HepG2 (cell line): ENCODE data around the gene ZNF394. TPM values are rescaled to one million over a fixed set of nuclear protein-coding genes. Genes with fewer than 3 reads are reported as not detected.

Experiments used
- ATAC-seq: fragments of 200-7000 bp; cut with Tn5 transposase; 3 replicates; pipeline ENCODE4 v1.9.1; 2020; ENCODE audit warnings: mild to moderate bottlenecking, moderate library complexity
- BruUV-seq: library from RNA; stranded (reverse); fragments of 400-500 nt; replicated peaks from 2 replicates; lab custom pipeline; 2021; lab: Mats Ljungman, UMichigan
- CTCF ChIA-PET: fragments of 300-600 bp; formaldehyde crosslinking; extraction: SDS; loops from one replicate; lab custom pipeline; 2021; ENCODE audit warnings: low total read pairs, inconsistent platforms, low intra/inter-chr PET ratio; lab: Yijun Ruan, JAX
- POLR2A ChIA-PET: fragments of 350-600 bp; sonication (Branson Sonifier 250); formaldehyde crosslinking; loops from one replicate; lab custom pipeline; 2020; ENCODE audit warnings: antibody characterized with exemption, inconsistent platforms; lab: Yijun Ruan, JAX
- DNase-seq: peaks from one replicate; pipeline ENCODE4 v3.0.0-alpha.2; 2015; ENCODE audit warnings: low spot score
- FAIRE-seq: peaks from 3 replicates; lab custom pipeline; 2011; peaks lifted over from hg19 to GRCh38; lab: Jason Lieb, UNC
- H2AFZ ChIP-seq: one replicate; pipeline ENCODE4 v1.6.1; 2011; ENCODE audit warnings: low read length, inconsistent platforms
- H3K27ac ChIP-seq: fragments of 300-600 bp; 3 replicates; pipeline ENCODE4 v1.8.0; 2011; ENCODE audit warnings: mixed run types, mild to moderate bottlenecking, mixed read lengths, low read length, inconsistent platforms; ENCODE audit not compliant: insufficient read depth; ENCODE audit errors: extremely low read length
- H3K27me3 ChIP-seq, 2 experiments: fragments of 200-600 bp in 1 of 2; 2 replicates in 1 of 2; 3 replicates in 1 of 2; pipeline versions ENCODE4 v1.6.0 to v1.8.0; 2011; ENCODE audit warnings: low read length in 2 of 2, mild to moderate bottlenecking in 2 of 2, moderate library complexity in 2 of 2, inconsistent platforms in 1 of 2; ENCODE audit not compliant: insufficient read depth in 2 of 2, control insufficient read depth in 1 of 2
- H3K36me3 ChIP-seq, 2 experiments: fragments of 200-600 bp in 1 of 2; replicated peaks in 1 of 2; 2 replicates in 1 of 2; 3 replicates in 1 of 2; pipeline versions ENCODE4 v1.5.1 to v1.8.0; 2011; ENCODE audit warnings: low read length in 2 of 2, inconsistent platforms in 1 of 2; ENCODE audit not compliant: insufficient read depth in 2 of 2, control insufficient read depth in 1 of 2
- H3K4me1 ChIP-seq: 2 replicates; pipeline ENCODE4 v1.5.1; 2012; ENCODE audit warnings: low read length, inconsistent platforms; ENCODE audit not compliant: insufficient read depth
- H3K4me2 ChIP-seq: 2 replicates; pipeline ENCODE4 v1.6.0; 2011; ENCODE audit warnings: low read depth, low read length, inconsistent platforms
- H3K4me3 ChIP-seq, 3 experiments: fragments of 200-600 bp in 1 of 3; sonication (generic), shearing (Covaris generic) in 1 of 3; replicated peaks in 1 of 3; 2 replicates each; pipeline ENCODE4 v1.5.1; 2011 to 2016; ENCODE audit warnings: low read length in 3 of 3, inconsistent platforms in 2 of 3, low read depth in 2 of 3, mild to moderate bottlenecking in 2 of 3, control low read depth in 1 of 3, mixed read lengths in 1 of 3; ENCODE audit not compliant: insufficient read depth in 1 of 3
- H3K79me2 ChIP-seq: one replicate; pipeline ENCODE4 v1.6.1; 2011; ENCODE audit warnings: low read length, inconsistent platforms; ENCODE audit not compliant: insufficient read depth
- H3K9ac ChIP-seq: 2 replicates; pipeline ENCODE4 v1.6.0; 2011; ENCODE audit warnings: mild to moderate bottlenecking, low read depth, low read length, inconsistent platforms; ENCODE audit not compliant: insufficient read depth
- H3K9me3 ChIP-seq: 2 replicates; pipeline ENCODE4 v1.5.1; 2012; ENCODE audit warnings: mild to moderate bottlenecking, low read length
- H4K20me1 ChIP-seq: 2 replicates; pipeline ENCODE4 v1.6.0; 2011; ENCODE audit warnings: inconsistent platforms, mild to moderate bottlenecking, low read length, moderate library complexity; ENCODE audit not compliant: insufficient read depth
- FOXA3 ChIP-seq: IDR thresholded peaks from 2 replicates; pipeline ENCODE4 v1.6.1; 2016; ENCODE audit warnings: missing genetic modification reagents, missing compliant biosample characterization
- SMAD3 ChIP-seq: sonication (generic); formaldehyde crosslinking; IDR thresholded peaks from 2 replicates; pipeline ENCODE4 v1.4.0; 2020; ENCODE audit warnings: missing genetic modification reagents
- ZNF326 ChIP-seq: sonication (generic); formaldehyde crosslinking; IDR thresholded peaks from 2 replicates; pipeline ENCODE4 v1.4.0; 2020; ENCODE audit warnings: missing genetic modification reagents, borderline replicate concordance
- ZNF33B ChIP-seq: sonication (generic); formaldehyde crosslinking; IDR thresholded peaks from 2 replicates; pipeline ENCODE4 v1.5.1; 2020; ENCODE audit warnings: mild to moderate bottlenecking, missing genetic modification reagents
- WGBS: methylation state at CpG from one replicate; pipeline ENCODE4 v1.1.6; 2017; ENCODE audit warnings: low lambda C conversion rate; 5-methylcytosine and 5-hydroxymethylcytosine counted together
- in situ Hi-C: cut with HindIII; loops from 2 replicates; pipeline ENCODE4 v1.10.0; 2017; ENCODE audit warnings: low pct_unique_long_range_greater_than_20kb; ENCODE audit not compliant: extremely low pct_ligation_motif_present
- intact Hi-C: fragments of 100-400 bp; cut with micrococcal nuclease; formaldehyde crosslinking; loops from one replicate; pipeline ENCODE4 v1.10.0; 2022; ENCODE audit not compliant: unreplicated experiment
- polyA plus RNA-seq, 8 experiments: library from polyadenylated mRNA; depleted of rRNA in 3 of 8; stranded (reverse) in 7 of 8; unstranded in 1 of 8; fragments of >200 nt; fragmentation: Illumina TruSeq in 4 of 8; extraction: Trizol in 4 of 8; gene quantifications; 2 replicates each; pipeline versions ENCODE4 v1.2.1 to v1.2.3, GENCODE V29; 2011 to 2016; ENCODE audit warnings: low read depth in 4 of 8, missing spikeins in 1 of 8, mixed read lengths in 1 of 8; ENCODE audit not compliant: insufficient read depth in 1 of 8
- total RNA-seq, 5 experiments: library from RNA; depleted of rRNA; stranded (reverse); fragments of >200 nt; fragmentation: Illumina TruSeq; extraction: Trizol; gene quantifications; 2 replicates each; pipeline ENCODE4 v1.2.3, GENCODE V29; 2016; ENCODE audit warnings: low read depth in 1 of 5
- TF ChIP-seq, protein P1 (sequence below): sonication (generic); formaldehyde crosslinking; IDR thresholded peaks from 2 replicates; pipeline ENCODE4 v1.4.0; 2020; ENCODE audit warnings: missing genetic modification reagents
- TF ChIP-seq, protein P2 (sequence below), 2 experiments: sonication (generic) in 1 of 2; formaldehyde crosslinking in 1 of 2; IDR thresholded peaks; 2 replicates each; pipeline versions ENCODE4 v1.5.1 to v1.6.1; 2011 to 2020; ENCODE audit warnings: borderline replicate concordance in 1 of 2, low read depth in 1 of 2, low read length in 1 of 2, mild to moderate bottlenecking in 1 of 2, missing genetic modification reagents in 1 of 2, moderate library complexity in 1 of 2
- TF ChIP-seq, protein P3 (sequence below): sonication (generic); formaldehyde crosslinking; IDR thresholded peaks from 2 replicates; pipeline ENCODE4 v1.4.0; 2020; ENCODE audit warnings: mild to moderate bottlenecking, missing genetic modification reagents

Gene ZNF394
- total and polyA plus RNA-seq, 2 of the 13 experiments (the other 11 are each of a cell fraction or from before 2014, with no cell fraction given), result 7.8 to 19.6 TPM

DNA sequence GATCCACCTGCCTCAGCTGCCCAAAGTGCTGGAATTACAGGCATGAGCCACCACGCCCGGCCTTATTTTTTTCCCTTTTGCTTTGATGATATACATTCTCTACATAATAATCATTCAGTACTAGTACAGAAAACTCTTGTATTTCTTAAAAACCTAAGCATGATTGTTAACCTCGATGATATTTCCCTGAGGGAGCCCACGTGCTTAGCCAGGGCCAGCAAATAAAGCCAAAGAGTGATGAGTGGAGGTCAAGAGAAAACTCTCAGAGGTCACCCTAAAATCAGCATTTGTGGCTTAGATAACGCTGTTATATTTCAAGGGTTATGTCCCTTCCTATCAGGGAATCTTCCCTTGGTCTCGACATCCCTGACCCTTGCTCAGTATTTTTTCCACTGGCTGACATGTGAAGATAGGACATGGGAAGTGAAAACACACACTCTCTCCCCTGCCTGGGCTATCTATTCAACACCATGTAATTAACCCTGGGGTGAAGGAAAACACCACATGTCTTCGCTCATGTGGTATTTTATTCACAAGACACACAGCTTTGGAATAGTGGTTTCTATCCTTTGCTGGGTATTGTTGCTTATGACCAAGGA lies 39.2 kb upstream of the ZNF394 start:
- POLR2A ChIA-PET, result interaction anchor here (0.7 kb wide), 1 partner anchor 369 kb away, joined by 3 read pairs; no protein-coding TSS in a partner anchor
- ATAC-seq, result peak; percentile 16; the same call in 1 of the 3 replicates
- 45% methylated on average over 7 of the region's 7 CpGs for WGBS
- CTCF ChIA-PET, result no interaction called here
- TF ChIP-seq, protein P1, sequence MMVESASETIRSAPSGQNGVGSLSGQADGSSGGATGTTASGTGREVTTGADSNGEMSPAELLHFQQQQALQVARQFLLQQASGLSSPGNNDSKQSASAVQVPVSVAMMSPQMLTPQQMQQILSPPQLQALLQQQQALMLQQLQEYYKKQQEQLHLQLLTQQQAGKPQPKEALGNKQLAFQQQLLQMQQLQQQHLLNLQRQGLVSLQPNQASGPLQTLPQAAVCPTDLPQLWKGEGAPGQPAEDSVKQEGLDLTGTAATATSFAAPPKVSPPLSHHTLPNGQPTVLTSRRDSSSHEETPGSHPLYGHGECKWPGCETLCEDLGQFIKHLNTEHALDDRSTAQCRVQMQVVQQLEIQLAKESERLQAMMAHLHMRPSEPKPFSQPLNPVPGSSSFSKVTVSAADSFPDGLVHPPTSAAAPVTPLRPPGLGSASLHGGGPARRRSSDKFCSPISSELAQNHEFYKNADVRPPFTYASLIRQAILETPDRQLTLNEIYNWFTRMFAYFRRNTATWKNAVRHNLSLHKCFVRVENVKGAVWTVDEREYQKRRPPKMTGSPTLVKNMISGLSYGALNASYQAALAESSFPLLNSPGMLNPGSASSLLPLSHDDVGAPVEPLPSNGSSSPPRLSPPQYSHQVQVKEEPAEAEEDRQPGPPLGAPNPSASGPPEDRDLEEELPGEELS (CRISPR knock-in tag), result no peak
- TF ChIP-seq ZNF33B (CRISPR knock-in tag) (no peak), FOXA3 (CRISPR knock-in tag) (no peak), SMAD3 (CRISPR knock-in tag) (no peak), ZNF326 (CRISPR knock-in tag) (no peak)
- TF ChIP-seq, protein P2, sequence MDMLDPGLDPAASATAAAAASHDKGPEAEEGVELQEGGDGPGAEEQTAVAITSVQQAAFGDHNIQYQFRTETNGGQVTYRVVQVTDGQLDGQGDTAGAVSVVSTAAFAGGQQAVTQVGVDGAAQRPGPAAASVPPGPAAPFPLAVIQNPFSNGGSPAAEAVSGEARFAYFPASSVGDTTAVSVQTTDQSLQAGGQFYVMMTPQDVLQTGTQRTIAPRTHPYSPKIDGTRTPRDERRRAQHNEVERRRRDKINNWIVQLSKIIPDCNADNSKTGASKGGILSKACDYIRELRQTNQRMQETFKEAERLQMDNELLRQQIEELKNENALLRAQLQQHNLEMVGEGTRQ (IDR thresholded peaks at IDR 0.05; ENCODE audit: low read depth, low read length), result no peak
- TF ChIP-seq, protein P2 (CRISPR knock-in tag; IDR thresholded peaks at IDR 0.05; ENCODE audit: borderline replicate concordance), result no peak
- TF ChIP-seq, protein P3, sequence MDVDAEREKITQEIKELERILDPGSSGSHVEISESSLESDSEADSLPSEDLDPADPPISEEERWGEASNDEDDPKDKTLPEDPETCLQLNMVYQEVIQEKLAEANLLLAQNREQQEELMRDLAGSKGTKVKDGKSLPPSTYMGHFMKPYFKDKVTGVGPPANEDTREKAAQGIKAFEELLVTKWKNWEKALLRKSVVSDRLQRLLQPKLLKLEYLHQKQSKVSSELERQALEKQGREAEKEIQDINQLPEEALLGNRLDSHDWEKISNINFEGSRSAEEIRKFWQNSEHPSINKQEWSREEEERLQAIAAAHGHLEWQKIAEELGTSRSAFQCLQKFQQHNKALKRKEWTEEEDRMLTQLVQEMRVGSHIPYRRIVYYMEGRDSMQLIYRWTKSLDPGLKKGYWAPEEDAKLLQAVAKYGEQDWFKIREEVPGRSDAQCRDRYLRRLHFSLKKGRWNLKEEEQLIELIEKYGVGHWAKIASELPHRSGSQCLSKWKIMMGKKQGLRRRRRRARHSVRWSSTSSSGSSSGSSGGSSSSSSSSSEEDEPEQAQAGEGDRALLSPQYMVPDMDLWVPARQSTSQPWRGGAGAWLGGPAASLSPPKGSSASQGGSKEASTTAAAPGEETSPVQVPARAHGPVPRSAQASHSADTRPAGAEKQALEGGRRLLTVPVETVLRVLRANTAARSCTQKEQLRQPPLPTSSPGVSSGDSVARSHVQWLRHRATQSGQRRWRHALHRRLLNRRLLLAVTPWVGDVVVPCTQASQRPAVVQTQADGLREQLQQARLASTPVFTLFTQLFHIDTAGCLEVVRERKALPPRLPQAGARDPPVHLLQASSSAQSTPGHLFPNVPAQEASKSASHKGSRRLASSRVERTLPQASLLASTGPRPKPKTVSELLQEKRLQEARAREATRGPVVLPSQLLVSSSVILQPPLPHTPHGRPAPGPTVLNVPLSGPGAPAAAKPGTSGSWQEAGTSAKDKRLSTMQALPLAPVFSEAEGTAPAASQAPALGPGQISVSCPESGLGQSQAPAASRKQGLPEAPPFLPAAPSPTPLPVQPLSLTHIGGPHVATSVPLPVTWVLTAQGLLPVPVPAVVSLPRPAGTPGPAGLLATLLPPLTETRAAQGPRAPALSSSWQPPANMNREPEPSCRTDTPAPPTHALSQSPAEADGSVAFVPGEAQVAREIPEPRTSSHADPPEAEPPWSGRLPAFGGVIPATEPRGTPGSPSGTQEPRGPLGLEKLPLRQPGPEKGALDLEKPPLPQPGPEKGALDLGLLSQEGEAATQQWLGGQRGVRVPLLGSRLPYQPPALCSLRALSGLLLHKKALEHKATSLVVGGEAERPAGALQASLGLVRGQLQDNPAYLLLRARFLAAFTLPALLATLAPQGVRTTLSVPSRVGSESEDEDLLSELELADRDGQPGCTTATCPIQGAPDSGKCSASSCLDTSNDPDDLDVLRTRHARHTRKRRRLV (CRISPR knock-in tag), result no peak
- Histone ChIP-seq H2AFZ (no peak overlapping the region), H3K79me2 (no peaks in the 10 kb centered on the region), H3K36me3 (no peaks in the 10 kb centered on the region), H4K20me1 (no peaks in the 10 kb centered on the region), H3K4me2 (no peak overlapping the region), H3K4me3 (no peak overlapping the region), H3K27me3 (no peaks in the 10 kb centered on the region), H3K27ac (no peak overlapping the region), H3K4me1 (peaks cover 9% of the 10 kb centered on the region), H3K9ac (no peak overlapping the region), H3K9me3 (no peaks in the 10 kb centered on the region)
- BruUV-seq, result no TSS peak
- no peak for FAIRE-seq
- in situ Hi-C loops, result no loop called here
- intact Hi-C loops, result no loop called here
- no peak for DNase-seq
